Neuronal stem cell (in vitro differentiated cells): ENCODE data around the gene PDCD7.
"Not testable (repeated sequence)": the region's sequence is repeated elsewhere in the genome, so short reads cannot be mapped to it uniquely, and the experiment has no call there.

Source experiments
- DNase-seq: peaks from one replicate; pipeline ENCODE4 v3.0.0-alpha.2; 2013; ENCODE audit warnings: low spot score
- H2AFZ ChIP-seq: one replicate; pipeline ENCODE4 v1.6.1; 2013; ENCODE audit warnings: mild to moderate bottlenecking, low read length, inconsistent platforms
- H2AK5ac ChIP-seq: 2 replicates; pipeline ENCODE4 v1.6.1; 2013; ENCODE audit warnings: low read depth, mild to moderate bottlenecking, inconsistent platforms, low read length, moderate library complexity, mixed read lengths
- H2BK120ac ChIP-seq: 2 replicates; pipeline ENCODE4 v1.6.1; 2013; ENCODE audit warnings: low read depth, mild to moderate bottlenecking, inconsistent platforms, low read length, moderate library complexity, mixed read lengths
- H2BK12ac ChIP-seq: one replicate; pipeline ENCODE4 v1.6.1; 2013; ENCODE audit warnings: low read length, inconsistent platforms
- H2BK15ac ChIP-seq: 2 replicates; pipeline ENCODE4 v1.6.1; 2013; ENCODE audit warnings: mild to moderate bottlenecking, low read length, inconsistent platforms, mixed read lengths
- H2BK5ac ChIP-seq: one replicate; pipeline ENCODE4 v1.6.1; 2013; ENCODE audit warnings: inconsistent platforms, mild to moderate bottlenecking, low read length, moderate library complexity
- H3K14ac ChIP-seq: one replicate; pipeline ENCODE4 v1.6.1; 2013; ENCODE audit warnings: low read length, inconsistent platforms
- H3K18ac ChIP-seq: 2 replicates; pipeline ENCODE4 v1.6.1; 2013; ENCODE audit warnings: low read length, inconsistent platforms
- H3K23ac ChIP-seq: 2 replicates; pipeline ENCODE4 v1.6.1; 2013; ENCODE audit warnings: low read depth, mild to moderate bottlenecking, mixed read lengths, low read length, inconsistent platforms; ENCODE audit not compliant: poor library complexity
- H3K27ac ChIP-seq: replicated peaks from 3 replicates; pipeline ENCODE4 v1.5.1; 2013; ENCODE audit warnings: low read length, inconsistent platforms
- H3K27me3 ChIP-seq, 3 experiments: 2 replicates each; pipeline ENCODE4 v1.6.1; 2013; ENCODE audit warnings: low read length in 3 of 3, mild to moderate bottlenecking in 2 of 3, inconsistent platforms in 1 of 3, low read depth in 1 of 3, mixed read lengths in 1 of 3, moderate library complexity in 1 of 3; ENCODE audit not compliant: control insufficient read depth in 3 of 3, insufficient read depth in 3 of 3
- H3K36me3 ChIP-seq, 2 donors: replicated peaks in 1 of 2; 2 replicates each; pipeline ENCODE4 v1.6.1; 2013; ENCODE audit warnings: low read length in 2 of 2; ENCODE audit not compliant: control insufficient read depth in 2 of 2, insufficient read depth in 2 of 2
- H3K4ac ChIP-seq: 2 replicates; pipeline ENCODE4 v1.6.1; 2013; ENCODE audit warnings: inconsistent platforms, mild to moderate bottlenecking, low read length, moderate library complexity
- H3K4me1 ChIP-seq, 2 donors: 1 replicate in 1 of 2; 2 replicates in 1 of 2; pipeline ENCODE4 v1.6.1; 2013; ENCODE audit warnings: low read length in 2 of 2, low read depth in 1 of 2; ENCODE audit not compliant: control insufficient read depth in 2 of 2, insufficient read depth in 1 of 2
- H3K4me2 ChIP-seq: one replicate; pipeline ENCODE4 v1.6.1; 2013; ENCODE audit warnings: mild to moderate bottlenecking, low read length, inconsistent platforms; ENCODE audit not compliant: insufficient read depth, poor library complexity, severe bottlenecking
- H3K4me3 ChIP-seq, 2 donors: 2 replicates each; pipeline ENCODE4 v1.5.1; 2013; ENCODE audit warnings: low read length in 2 of 2, mild to moderate bottlenecking in 2 of 2, inconsistent platforms in 1 of 2, moderate library complexity in 1 of 2
- H3K79me1 ChIP-seq: one replicate; pipeline ENCODE4 v1.6.1; 2013; ENCODE audit warnings: low read depth, mild to moderate bottlenecking, inconsistent platforms, low read length, moderate library complexity
- H3K9ac ChIP-seq: one replicate; pipeline ENCODE4 v1.6.1; 2013; ENCODE audit warnings: mild to moderate bottlenecking, low read depth, low read length, inconsistent platforms; ENCODE audit not compliant: poor library complexity
- H3K9me3 ChIP-seq, 2 donors: replicated peaks in 1 of 2; 2 replicates each; pipeline versions ENCODE3 to v1.6.1; 2013; ENCODE audit warnings: low read length in 2 of 2, mild to moderate bottlenecking in 2 of 2, inconsistent platforms in 1 of 2, low read depth in 1 of 2, mixed read lengths in 1 of 2, moderate library complexity in 1 of 2; ENCODE audit not compliant: control insufficient read depth in 2 of 2, insufficient read depth in 1 of 2
- H4K8ac ChIP-seq: one replicate; pipeline ENCODE4 v1.6.1; 2013; ENCODE audit warnings: low read depth, mild to moderate bottlenecking, inconsistent platforms, low read length, moderate library complexity
- H4K91ac ChIP-seq: one replicate; pipeline ENCODE4 v1.6.1; 2013; ENCODE audit warnings: low read length, low read depth, mild to moderate bottlenecking, inconsistent platforms; ENCODE audit not compliant: poor library complexity
- WGBS, 2 donors: extraction: QIAGEN DNeasy Blood & Tissue Kit; methylation state at CpG; one replicate each; pipeline ENCODE4 v1.1.7; 2013; ENCODE audit warnings: missing lambda C conversion rate in 2 of 2, mixed read lengths in 1 of 2; ENCODE audit not compliant: insufficient read length in 2 of 2, insufficient replicate concordance in 1 of 2; ENCODE audit errors: extremely low coverage in 2 of 2; 5-methylcytosine and 5-hydroxymethylcytosine counted together

PDCD7 gene

DNA sequence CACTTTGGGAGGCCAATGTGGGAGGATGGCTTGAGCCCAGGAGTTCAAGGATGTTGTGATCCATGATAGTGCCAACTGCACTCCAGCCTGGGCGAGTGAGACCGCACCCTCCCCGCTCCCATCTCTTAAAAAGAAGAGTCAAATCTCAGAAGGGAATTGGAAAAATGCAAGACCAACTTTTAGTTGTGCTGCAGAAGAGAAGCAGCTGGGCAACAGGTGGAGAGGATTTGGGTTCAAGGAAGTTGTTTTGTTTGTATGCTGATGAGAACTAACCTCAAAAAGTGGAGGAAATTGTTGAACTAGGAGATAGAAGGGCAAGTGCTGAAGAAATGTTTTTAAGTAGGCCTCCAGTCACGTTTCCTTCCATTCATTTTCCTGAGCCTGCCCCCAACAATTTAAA is 12.8 kb upstream of the PDCD7 start:
- WGBS, 2 donors = no CpG with 5 or more reads among the region's 4 CpGs
- Histone ChIP-seq H2BK120ac (no peak overlapping the region), H3K36me3 (peaks cover 0 to 40% of the 10 kb centered on the region in 2 donors), H3K4me1 (no peaks in the 10 kb centered on the region), H3K9me3 (no peaks in the 10 kb centered on the region), H3K27ac (no peak overlapping the region), H3K23ac (no peak overlapping the region), H2AK5ac (no peak overlapping the region), H2BK15ac (no peak overlapping the region), H3K14ac (no peak overlapping the region), H2BK12ac (no peak overlapping the region), H3K4ac (no peak overlapping the region), H3K79me1 (no peaks in the 10 kb centered on the region), H3K9ac (no peak overlapping the region), H3K4me2 (no peak overlapping the region), H4K8ac (no peak overlapping the region), H2AFZ (no peak overlapping the region), H3K27me3 (no peaks in the 10 kb centered on the region), H3K18ac (no peak overlapping the region), H3K4me3 (no peak overlapping the region), H2BK5ac (no peak overlapping the region), H4K91ac (no peak overlapping the region)
- DNase-seq = no peak

DNA sequence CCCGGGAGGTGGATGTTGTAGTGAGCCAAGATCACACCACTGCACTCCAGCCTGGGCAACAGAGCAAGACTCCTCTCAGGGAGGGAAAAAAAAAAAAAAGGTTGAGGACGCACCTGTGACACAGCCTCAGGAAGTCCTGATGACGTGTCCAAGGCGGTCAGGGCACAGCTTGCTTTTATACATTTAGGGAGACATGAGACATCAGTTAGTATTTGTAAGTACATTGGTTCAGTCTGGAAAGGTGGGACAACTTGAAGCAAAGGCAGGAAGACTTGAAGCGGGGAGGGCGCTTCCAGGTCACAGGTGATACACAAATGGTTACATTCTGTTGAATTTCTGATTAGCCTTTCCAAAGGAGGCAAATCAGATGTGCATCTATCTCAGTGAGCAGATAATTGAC is 5.0 kb upstream of the PDCD7 start:
- not testable (repeated sequence) for H2BK5ac ChIP-seq, H3K4me3 ChIP-seq, H3K23ac ChIP-seq, H3K27me3 ChIP-seq, H2AK5ac ChIP-seq, H3K4me1 ChIP-seq, H2BK15ac ChIP-seq, H3K4me2 ChIP-seq, H3K9ac ChIP-seq, H3K9me3 ChIP-seq, H3K27ac ChIP-seq, H4K91ac ChIP-seq, H2AFZ ChIP-seq, H2BK12ac ChIP-seq, H4K8ac ChIP-seq, H3K18ac ChIP-seq, H3K36me3 ChIP-seq, H3K14ac ChIP-seq, H3K79me1 ChIP-seq, DNase-seq, H3K4ac ChIP-seq, H2BK120ac ChIP-seq
- no CpG with 5 or more reads among the region's 6 CpGs for WGBS, 2 donors

DNA sequence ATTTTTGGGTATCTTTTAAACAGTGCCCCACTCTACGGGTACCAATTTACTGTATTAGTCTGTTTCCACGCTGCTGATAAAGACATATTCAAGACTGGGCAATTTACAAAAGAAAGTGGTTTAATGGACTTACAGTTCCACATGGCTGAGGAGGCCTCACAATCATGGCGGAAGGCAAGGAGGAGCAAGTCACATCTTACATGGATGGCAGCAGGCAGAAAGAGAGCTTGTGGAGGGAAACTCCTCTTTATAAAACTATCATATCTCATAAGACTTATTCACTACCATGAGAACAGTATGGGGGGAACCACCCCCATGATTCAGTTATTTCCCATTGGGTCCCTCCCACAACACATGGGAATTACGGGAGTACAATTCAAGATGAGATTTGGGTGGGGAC is 4.3 kb upstream of the PDCD7 start:
- H2BK12ac ChIP-seq, H3K9me3 ChIP-seq, H3K4me1 ChIP-seq, H3K9ac ChIP-seq, H2AK5ac ChIP-seq, H3K4me2 ChIP-seq, H3K14ac ChIP-seq, H4K91ac ChIP-seq, H3K36me3 ChIP-seq, H3K4me3 ChIP-seq, DNase-seq, H3K4ac ChIP-seq, H3K18ac ChIP-seq, H2BK120ac ChIP-seq, H2BK15ac ChIP-seq, H2BK5ac ChIP-seq, H3K79me1 ChIP-seq, H3K27ac ChIP-seq, H4K8ac ChIP-seq, H3K27me3 ChIP-seq, H2AFZ ChIP-seq, H3K23ac ChIP-seq: not testable (repeated sequence)
- no CpG with 5 or more reads among the region's 4 CpGs for WGBS, 2 donors

DNA sequence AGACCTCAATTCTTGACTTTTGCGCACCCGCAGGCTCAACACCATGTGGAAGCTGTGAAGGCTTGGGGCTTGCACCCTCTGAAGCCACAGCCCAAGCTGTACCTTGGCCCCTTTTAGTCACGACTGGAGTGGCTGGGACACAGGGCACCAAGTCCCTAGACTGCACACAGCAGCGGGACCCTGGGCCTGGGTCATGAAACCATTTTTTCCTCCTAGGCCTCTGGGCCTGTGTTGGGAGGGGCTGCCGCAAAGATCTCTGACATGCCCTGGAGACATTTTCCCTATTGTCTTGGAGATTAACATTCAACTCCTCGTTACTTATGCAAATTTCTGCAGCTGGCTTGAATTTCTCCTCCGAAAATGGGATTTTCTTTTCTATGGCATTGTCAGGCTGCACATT is 3.5 kb upstream of the PDCD7 start:
- H2AK5ac ChIP-seq = not testable (repeated sequence)

More for the DNA sequence above, 3.5 kb upstream of the PDCD7 start:
- not testable (repeated sequence) for H3K9ac ChIP-seq, H4K91ac ChIP-seq, H2AFZ ChIP-seq, H2BK12ac ChIP-seq, H3K14ac ChIP-seq, H2BK5ac ChIP-seq, H3K4ac ChIP-seq, H3K4me3 ChIP-seq, H3K27ac ChIP-seq, H3K27me3 ChIP-seq, H3K4me2 ChIP-seq, H3K9me3 ChIP-seq, H3K79me1 ChIP-seq, H3K4me1 ChIP-seq, H4K8ac ChIP-seq, H2BK15ac ChIP-seq, H3K23ac ChIP-seq, DNase-seq, H3K18ac ChIP-seq, H2BK120ac ChIP-seq, H3K36me3 ChIP-seq
- no CpG with 5 or more reads among the region's 7 CpGs for WGBS, 2 donors
